GM18499 (cell line): Measurements from ENCODE around the gene METTL21C.

Experiments used
- ATAC-seq: cut with Tn5 transposase; IDR thresholded peaks from one replicate; pipeline ENCODE4 v1.9.1; 2021; ENCODE audit warnings: moderate number of reproducible peaks; ENCODE audit not compliant: insufficient read depth, unreplicated experiment

Gene METTL21C

DNA sequence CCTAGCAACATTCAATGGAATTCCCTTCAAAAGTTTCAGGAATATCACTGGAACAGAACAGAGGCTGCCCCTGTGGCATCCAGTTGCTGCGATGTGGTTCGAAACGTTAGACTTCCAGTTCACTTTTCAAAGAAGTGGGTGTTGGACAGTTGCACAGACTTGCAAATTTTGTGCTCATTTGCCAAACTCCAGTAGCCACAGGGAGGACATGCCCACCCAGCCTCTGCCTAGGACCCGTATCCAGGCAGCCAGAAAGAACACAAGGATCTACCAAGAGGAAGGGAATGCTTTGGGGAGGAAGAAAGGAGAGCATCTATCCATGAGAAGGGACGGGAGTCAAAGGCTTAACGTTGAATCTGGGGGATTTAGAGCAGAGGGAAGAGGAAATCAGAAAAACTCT, at the start of gene METTL21C:
METTL21C (minus strand) TSS at position 108 of the 400 bp plus-strand sequence. CDS start 546 bp downstream, outside the sequence.
- no peak for ATAC-seq

DNA sequence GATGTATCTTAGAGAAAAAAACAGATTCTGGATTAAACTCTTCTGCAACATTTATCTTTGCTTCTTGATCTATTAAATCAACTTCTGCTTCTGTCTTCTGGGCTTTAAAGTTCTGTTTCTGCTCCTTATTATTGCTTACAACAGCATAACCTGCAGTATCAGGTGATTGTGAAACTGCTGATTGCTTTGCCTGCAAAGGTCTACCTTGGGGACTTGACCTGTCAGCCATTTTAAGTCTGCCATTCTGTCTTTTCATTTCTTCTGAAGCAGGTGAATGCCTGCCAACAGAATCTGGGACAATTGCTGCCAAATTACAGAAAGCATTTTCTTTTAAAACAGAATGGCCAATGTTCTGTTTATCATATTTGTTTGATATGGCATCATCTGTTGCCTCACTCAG, 47.7 kb upstream of the METTL21C start:
- ATAC-seq, result no peak

DNA sequence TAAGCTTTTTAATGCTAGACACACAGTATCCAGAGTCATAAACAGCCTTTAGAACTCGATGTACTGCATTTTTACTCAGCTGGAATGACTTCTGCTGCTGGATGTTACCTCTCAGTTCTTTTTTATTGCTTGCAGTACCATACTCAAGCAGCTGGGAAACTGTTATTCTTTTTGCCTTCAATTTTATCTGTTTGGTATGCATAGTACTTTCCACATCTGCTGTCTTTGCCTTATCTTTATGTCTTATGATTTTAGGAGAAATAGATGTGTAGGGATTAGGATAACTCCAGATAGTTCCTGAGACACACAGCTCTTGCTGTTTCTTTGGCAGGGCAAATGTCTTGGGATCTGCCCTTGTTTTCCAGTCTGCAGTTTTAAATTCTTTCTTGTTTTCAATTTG, 47.3 kb upstream of the METTL21C start:
- no peak for ATAC-seq

DNA sequence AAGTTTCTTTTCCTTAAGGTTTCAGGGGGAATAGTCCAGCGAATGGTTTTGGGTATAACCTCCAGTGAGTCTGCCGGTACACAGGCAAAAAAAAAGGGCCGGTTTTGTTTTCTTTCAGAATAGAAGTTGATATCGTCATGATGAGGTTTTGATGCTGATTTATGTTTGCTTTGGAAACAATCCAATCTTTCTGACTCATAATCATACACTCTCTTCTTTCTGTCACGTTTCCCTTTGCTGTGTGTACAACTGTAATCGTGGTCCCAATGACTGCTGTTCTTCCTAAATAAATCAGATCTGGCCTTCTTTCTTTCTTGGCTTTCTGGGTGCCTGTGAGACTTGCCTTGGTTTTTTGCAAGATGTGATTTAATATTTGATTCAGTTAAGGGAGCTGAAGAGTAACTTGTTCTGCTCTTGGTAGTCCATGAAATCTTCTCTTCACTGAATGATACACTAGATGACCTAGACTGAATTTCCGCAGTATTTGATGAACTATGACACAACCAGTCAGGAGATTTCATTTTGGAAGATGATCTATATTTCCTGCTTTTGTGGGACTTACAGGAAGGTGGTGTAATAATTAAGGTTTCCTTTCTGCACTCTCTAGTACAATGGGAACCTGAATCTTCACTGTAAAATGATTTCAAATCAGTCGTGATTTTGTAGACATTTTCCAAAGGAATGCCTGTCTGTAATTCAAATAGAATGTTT, 34.9 kb upstream of the METTL21C start:
- ATAC-seq, result no peak

DNA sequence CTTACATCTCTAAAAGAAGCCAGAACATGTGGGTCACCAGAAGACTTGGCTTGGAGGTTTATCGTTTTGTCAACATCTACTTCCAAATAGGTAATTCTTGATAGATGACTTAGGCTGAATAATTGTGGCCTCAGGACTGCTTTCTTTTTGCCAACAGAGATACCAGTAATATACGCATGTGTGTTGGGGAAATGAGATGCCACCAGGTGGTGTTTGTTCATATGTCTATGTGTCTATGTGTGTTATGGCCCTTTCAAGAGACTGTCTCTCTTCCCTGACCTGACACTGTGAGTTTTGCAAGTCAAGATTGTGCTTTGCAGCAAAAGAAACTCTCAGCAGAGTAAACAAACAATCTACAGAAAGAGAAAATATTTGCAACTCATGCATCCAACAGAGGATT, 31.6 kb upstream of the METTL21C start:
- no peak for ATAC-seq

DNA sequence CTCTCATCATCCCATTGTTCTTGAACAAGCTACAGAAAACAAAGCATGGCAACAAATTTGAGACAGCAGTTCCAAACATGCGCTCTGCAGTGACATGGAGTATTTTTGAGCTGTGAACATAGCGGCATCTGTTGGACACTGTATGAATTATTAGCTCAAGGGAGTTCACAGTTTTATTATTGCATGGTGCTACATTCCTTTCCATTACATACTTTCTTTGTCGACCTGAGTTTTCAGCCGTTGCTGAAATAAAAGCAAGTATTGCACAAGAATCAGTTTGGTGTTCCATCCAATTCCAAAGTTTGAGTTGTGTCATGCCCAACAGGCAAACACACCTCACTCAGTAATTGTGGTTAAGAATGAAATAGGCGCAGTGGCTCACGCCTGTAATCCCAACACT, 30.1 kb upstream of the METTL21C start:
- no peak for ATAC-seq

- ATAC-seq, result no peak
These were observed 27.0 kb upstream of the METTL21C start for GRCh38 chr13:102721800-102722231.

DNA sequence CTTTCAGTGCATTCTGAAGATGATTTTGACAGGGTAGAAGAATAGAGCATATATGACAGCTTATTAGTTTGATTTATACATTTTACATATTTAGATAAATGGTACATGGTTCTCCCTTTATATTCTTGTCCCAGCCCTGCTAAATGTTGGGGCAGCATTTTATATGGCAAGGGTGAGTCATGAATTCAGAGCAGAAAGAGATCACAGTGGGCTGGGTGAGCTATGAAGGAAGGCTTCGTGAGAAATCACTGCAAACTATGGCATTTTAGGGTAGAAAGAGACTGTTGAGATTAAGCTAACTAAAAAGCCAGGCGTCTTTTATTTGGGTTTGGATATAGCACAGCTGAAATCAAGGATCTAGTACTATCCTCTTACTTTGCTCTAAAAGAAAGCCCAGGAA, 23.9 kb upstream of the METTL21C start:
- ATAC-seq, result no peak

DNA sequence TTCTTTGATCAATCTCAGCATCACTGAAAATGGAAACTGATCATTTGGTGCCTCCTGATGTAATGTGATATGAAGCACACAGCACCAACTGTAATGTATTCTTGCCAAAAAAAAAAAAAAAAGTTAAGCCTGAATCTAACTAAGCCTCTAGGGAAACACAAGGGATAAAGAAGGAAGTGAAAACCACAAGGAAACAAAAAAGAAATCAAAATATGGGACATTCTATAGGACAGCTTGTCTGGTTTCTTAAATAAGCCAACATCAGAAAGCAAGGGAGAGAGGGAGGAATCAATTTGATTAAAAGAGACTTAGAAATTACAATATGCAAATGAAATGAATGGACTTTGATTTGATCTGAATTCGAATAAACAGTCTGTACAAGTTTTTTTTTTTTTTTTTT, 20.6 kb upstream of the METTL21C start:
- no peak for ATAC-seq

DNA sequence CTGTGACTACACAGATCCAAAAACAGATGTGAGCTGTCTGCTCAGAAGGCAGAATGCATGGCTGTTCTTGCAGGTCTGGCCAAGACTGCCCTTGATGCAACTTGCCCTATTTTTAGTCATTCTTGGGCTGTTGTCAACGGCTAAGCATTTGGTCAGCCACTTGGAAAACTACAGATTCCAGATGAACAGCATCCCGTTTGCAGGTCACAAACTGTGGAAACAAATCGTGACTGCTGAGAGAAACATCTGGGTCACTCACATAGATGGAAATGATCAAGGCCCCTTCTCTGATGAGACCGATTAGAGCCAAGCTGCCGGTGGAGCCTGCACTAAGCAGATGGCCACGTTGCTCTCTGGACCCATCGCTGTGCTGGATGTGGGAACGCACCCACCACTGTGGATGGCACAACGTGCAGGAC, 15.4 kb upstream of the METTL21C start:
- no peak for ATAC-seq

DNA sequence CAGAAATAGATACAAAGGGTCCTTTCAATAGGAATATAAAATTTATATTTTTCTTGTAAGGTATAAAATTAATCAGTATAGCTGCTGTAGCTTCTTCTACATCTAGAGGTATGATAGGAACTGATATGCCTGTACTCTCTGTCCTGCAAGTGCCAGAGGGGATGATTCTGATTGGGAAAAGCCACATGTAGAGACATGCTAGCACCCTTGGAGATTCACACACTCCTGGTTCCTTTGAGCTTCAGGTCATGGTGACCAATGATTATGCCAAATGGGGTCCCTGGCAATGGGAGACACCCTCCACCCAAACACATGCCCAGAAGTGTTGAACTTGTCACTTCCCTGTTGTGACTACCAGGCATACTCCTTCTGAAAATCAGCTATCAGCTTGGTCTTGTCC, 14.7 kb upstream of the METTL21C start:
- no peak for ATAC-seq

GRCh38 chr13:102708991-102709390, 14.1 kb upstream of the METTL21C start:
- no peak for ATAC-seq

DNA sequence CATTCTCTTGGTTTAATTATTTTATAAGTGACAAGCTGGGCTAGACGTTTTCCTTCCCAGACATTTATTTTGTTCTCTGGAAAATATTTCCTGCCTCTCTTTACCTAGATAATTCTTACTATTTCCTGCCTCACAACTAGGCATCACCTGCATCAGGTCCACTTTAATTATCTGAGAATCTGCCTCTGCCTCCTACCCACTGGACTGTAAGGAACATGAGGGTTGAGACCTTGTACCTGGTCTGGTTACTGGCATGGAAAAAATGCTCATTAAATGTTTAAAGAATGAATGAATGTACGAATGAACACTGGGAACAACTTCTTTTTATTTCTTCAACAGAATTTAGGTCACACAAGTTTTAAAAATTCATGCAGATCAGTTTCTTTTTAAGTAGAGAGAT, 13.4 kb upstream of the METTL21C start:
- no peak for ATAC-seq

- no peak for ATAC-seq
These were observed 12.6 kb upstream of the METTL21C start for GRCh38 chr13:102707467-102707866.

GRCh38 chr13:102704238-102705058, 9.6 kb upstream of the METTL21C start:
- ATAC-seq, result no peak

- no peak for ATAC-seq
These were observed 8.8 kb upstream of the METTL21C start for GRCh38 chr13:102703726-102704035.

DNA sequence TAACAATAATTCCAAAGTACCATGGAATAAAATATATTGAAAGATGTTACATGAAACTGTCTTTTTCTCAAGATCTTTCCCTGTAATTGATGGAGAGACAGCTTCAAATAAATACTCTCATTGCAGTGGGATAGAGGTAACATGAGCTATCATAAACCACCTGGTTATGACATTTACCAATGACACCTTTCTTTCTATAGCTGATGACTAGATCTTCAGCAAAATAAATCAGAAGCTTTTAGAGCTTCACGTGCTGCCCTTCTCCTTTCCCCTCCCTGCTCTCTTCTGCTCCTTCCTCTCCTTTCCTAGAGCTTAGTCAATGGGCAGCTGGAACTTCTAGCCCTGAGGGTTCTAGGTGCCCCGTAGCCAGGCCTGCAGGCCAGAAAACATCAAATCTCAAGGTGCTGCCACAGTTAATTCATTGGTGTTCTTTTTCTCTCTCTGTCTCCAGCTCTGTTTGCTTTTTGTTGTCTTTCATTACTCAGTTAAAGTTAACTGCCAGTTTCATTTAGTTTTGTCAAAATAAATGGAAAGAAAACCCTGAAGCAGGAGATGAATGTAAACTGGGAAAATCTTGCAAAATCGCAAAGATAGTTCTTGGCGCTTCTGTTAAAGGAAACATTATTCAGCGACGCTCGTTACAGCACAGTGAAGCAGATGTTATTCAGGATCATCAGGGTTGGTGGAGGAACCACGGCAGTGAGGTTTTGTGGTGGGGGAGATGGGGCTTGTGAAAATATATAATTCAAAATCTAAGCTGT, 8.3 kb upstream of the METTL21C start:
- ATAC-seq, result no peak

DNA sequence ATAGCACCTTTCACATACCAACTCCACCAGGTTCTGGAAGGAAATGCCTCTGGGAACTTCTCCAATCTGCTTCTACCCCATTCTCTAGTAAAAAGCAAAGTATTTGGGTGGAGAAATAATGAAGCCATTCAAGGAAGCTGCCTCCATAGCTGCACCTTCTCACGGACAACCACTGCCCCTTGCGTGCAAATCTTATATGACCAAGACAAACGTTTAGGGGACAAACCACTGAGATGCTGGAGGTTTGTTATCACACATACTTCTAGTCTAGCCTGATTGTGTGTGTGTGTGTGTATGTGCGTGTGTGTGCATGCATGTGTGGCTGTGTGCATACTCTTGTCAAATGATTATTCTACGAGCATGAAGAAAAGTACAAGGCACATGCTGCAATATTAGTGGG, 6.5 kb upstream of the METTL21C start:
- ATAC-seq, result no peak

DNA sequence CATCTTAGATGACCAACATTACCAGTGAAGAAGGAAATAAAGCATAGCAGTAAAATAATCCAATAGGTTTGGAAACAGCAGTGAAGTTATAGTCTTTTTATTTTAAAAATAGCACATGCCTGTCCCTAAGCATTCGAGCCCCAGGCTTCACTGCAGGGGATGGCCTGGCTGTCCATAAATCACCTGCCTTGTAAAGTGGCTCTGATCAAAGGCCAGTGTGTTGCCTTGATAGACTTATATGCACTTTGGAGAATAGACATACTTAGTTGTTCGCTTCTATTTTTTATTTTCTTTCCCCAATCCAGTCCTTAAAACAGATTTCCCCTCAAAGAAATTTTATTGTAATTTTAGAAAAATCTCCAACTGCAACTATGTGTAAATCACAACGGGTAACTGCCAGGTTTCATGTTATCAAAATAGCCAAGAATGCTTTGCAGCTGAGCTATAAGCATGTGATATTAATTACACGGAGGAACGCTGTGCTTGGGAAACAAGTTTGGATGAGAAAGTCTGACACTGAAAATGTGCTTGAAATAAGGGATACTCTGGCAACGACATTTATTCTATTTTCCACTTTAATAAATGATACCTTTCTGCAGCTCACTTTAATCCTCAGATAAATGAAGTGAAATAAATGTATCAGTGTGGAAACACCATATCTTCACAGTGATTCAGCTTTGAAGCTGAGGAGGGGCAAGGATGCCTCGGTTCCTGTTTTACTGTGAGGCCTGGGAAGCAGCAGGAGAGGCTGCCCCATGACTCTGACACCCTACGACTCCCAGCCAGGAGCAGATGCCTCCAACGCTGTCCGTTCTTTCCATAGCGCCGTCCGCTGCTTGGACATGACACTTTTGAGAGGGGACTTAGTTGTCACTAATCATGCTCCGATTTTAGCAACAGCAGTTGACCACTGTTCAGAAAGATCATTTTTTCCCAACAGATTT, 5.5 kb upstream of the METTL21C start:
- no peak for ATAC-seq

DNA sequence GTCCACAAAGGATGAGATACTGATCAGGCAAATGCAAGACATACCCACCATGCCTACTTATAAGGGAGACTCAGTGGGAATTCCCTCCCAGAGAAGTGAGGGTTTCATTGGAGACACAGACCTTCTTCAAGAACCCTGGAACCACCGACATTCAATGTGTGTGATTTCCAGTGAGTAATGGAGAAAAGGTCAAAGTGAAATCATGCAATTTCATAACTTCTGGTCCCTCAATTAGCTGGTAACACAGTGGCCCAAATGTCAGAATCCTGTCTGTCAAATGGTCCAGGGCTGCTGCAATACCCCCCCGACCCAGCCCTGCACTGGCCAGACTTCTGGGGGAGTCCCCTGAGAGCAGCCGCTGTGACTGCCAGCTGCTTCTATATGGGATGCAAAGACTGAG, 4.7 kb upstream of the METTL21C start:
- ATAC-seq, result no peak
